IPS-NIHi7 (cell line): ENCODE results near the gene FOXI1.
A peak's percentile ranks its signal among the peaks of the same experiment; 100 is the strongest.

Experiments
- DNase-seq: peaks from one replicate; pipeline ENCODE4 v3.0.0; 2012; ENCODE audit warnings: mixed read lengths; ENCODE audit errors: extremely low spot score

Gene FOXI1

GRCh38 chr5:170150713-170151096 is 45.0 kb downstream of the FOXI1 start:
- no peak for DNase-seq

GRCh38 chr5:170151097-170151831 is 45.6 kb downstream of the FOXI1 start:
- peak; percentile 71 for DNase-seq

GRCh38 chr5:170152767-170153166 is 47.1 kb downstream of the FOXI1 start:
- DNase-seq, result no peak

GRCh38 chr5:170154297-170154696 is 48.6 kb downstream of the FOXI1 start:
- DNase-seq, result no peak

GRCh38 chr5:170154744-170155143 is 49.0 kb downstream of the FOXI1 start:
- DNase-seq, result no peak

- no peak for DNase-seq
Observed at GRCh38 chr5:170155771-170156170, 50.1 kb downstream of the FOXI1 start.

- DNase-seq, result no peak
Observed at GRCh38 chr5:170159101-170159698, 53.5 kb downstream of the FOXI1 start.
